Vagina (tissue), 2 donors: ENCODE results near the gene TACC3.

Experiments
- CTCF ChIP-seq, 3 experiments: fragments of 450-650 bp in 2 of 3; fragments of 200-600 bp in 1 of 3; sonication (generic) in 1 of 3; IDR thresholded peaks; one replicate each; pipeline ENCODE4 v1.5.1; 2017 to 2019; ENCODE audit warnings: antibody characterized with exemption in 3 of 3, mild to moderate bottlenecking in 2 of 3, moderate library complexity in 2 of 3
- POLR2A ChIP-seq, 2 donors: fragments of 450-650 bp; IDR thresholded peaks; one replicate each; pipeline ENCODE4 v1.6.1; 2017; ENCODE audit warnings: antibody characterized with exemption in 2 of 2, mild to moderate bottlenecking in 2 of 2, moderate library complexity in 2 of 2

- TF ChIP-seq CTCF (IDR thresholded peaks at IDR 0.05) (no peak), POLR2A (IDR thresholded peaks at IDR 0.05) (no peak)
Measured at GRCh38 chr4:1784395-1784788, 63.1 kb downstream of the TACC3 start.
